ENCODE measurements around the gene VPS37D.
A peak's percentile ranks its signal among the peaks of the same experiment; 100 is the strongest.
"Not testable (repeated sequence)": the region's sequence is repeated elsewhere in the genome, so short reads cannot be mapped to it uniquely, and the experiment has no call there.

Gene VPS37D

DNA sequence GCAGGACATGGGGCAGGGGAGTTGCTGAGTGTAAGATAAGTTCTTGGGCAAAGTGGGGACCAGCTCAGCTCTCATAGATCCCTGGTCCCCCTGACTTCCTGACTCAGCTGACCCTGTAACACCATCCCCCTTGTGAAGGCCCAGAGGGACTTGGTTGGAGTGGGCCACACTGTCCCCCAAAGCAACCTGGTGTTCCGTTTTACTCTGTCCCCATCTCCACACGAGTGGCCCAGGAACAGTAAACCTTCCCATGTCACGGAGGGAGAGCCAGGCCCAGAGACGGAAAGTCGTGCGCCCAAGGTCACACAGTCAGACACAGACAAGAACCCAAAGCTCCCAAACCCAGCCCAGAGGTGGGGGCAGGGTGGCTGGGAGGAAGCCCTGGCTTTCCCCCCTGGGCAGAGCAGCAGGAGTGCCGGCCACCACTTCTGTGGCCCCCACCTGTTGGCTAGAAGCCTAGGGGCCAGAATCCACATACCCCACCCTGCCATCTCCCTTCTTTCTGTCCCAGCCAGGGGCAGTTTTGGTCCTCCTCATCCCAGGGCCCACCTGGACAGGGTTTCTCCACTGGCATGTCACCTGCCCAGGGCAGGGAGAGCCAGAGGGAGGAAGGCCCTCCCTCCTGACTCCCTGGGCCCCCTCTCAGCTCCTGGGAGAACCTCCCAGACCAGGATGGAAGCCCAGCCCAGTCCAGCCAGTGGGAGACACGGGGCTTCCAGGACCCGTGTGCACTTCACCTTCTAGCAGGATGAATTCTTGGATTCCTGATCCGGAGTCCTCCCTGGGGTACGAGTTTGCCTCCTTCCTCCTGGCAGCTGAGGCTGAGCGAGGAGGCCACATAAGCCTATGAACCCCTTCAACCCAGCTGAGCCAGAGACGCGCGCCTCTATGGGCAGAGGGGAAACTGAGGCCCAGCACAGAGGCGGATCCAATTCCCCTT lies 20.6 kb upstream of the VPS37D start:
- no peak for DNase-seq

DNA sequence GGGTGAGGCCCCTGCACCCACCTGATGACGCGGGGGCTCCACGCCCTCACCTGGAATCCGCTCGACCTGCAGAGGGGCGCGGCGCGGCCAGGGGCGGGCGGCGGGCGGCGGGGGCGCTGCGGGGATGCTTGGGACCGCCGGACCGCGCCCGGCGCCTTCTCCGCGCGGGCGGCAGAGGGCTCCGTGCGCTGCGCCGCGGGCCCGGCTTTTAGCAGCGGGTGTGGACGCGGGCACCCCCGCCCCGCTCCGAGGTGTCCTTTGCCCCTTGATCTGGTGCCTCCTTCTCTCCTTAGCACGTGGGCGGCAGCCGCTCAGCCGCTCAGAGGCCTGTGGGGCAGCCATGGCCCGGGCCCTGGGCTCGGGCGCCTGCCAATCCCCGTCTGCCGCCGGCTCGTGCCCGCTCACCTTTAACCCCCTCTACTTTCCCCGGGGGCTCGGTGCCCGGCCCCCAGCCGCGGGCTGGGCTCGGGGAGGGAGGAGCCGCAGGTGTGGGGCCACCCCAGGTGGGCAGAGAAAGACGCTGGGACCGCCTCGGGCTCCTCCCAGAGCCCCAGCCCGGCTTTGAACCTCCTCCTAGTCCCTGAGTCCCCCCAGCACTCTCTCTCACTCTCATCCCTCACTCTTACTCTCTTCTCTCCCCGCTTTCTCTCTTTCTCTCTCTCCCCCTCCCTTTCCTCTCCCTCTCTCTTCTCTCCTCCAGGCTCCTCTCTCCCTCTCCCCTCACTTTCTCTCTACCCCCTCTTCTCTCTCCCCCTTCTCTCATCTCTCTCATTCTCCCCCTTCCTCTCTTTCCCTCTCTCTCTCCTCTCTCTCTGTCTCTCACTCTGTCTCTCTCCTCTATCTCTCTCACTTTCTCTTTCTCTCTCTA lies 19.7 kb upstream of the VPS37D start:
- peak; percentile 31 for DNase-seq

DNA sequence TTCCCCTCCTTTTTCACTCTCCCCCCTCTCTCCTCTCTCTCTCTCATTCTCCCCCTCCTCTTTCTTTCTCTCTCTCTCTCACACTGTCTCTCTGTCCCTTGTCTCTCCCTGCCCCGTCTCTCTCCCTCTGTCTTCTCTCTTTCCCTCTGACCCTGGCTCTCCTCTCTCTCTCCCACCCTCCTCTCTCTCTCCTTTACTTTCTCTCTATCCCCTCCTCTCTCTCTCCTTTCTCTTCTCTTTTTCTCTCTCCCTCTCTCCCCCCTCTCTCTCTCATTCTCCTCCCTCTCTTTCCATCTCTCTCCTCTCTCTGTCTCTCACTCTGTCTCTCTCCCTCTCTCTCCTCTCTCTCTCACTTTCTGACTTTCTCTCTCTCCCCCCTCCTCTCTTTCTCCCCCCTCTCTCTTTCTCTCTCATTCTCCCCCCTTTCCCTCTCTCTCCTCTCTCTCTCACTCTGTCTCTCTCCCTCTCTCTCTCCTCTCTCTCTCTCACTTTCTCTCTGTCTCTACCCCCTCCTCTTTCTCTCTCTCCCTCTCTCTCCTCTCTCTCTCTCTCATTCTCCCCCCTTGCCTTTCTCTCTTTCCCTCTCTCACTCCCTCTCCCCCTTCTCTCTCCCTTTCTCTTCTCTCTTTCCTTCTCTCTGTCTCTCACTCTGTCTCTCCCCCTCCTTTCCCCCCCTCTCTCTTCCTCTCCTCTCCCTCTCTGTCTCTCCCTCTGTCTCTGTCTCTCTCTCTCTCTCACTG lies 18.9 kb upstream of the VPS37D start:
- no peak for DNase-seq

DNA sequence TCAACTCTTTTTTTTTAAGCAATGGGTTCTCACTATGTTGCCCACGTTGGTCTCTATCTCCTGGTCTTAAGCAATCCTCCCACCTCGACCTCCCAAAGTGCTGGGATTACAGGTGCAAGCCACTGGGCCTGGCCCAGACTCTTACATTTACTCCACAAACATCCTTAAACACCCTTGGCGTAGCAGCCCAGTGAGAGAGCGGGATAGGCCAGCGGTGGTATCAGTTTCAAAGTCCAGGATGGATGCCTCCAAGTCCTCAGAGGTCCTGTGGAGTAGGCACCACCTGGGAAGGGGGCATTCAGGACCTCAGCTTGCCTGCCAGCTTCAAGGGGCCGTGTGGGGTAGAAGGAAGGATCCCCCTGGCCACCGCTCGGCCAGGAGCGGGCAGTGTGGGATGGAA lies 18.1 kb upstream of the VPS37D start:
- DNase-seq: no peak

DNA sequence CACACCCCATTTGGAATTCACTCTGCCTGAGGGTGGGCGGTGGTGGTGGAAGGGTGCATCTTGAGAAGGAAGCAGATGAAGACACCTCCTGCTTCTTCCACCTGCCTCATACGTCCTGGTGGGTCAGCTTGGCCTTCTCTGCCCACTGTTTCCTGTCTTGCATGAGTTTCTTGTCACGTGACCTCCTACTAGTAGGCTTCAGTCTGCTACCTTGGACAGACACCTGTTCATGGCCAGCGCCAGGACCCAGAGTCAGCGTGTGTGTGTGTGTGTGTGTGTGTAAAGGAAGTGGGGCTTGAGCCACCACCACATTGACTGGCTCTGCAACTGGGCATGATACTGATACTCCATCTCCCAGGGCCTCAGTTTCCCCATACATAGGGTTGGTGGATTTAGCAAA lies 17.1 kb upstream of the VPS37D start:
- no peak for DNase-seq

DNA sequence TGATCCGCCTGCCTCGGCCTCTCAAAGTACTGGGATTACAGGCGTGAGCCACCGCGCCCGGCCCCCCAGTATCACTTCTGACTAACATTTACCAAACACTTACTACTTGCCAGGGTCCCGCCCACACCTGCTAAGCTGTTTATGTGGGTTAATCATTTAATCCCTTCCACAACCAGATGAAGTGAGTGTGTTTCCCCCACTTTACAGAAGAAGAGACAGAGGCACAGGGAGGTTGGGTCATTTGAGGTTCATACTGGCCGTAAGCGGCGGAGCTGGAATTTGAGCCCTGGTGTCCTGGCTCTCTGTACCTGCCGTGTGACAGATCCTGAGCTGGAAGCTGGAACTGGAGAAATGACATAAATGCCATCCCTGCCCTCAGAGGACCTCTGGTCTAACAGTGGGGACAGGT lies 15.1 kb upstream of the VPS37D start:
- DNase-seq: no peak

DNA sequence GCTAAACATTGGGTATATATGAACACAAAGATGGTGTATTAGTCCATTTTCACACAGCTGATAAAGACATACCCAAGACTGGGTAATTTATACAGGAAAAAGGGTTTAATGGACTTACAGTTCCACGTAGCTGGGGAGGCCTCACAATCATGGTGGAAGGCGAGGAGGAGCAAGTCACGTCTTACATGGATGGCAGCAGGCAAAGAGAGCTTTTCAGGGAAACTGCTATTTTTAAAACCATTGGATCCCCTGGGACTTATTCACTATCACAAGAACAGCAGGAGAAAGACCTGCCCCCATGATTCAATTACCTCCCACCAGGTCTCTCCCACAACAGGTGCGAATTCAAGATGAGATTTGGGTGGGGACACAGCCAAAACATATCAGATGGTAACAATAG lies 12.3 kb upstream of the VPS37D start:
- not testable (repeated sequence) for DNase-seq

DNA sequence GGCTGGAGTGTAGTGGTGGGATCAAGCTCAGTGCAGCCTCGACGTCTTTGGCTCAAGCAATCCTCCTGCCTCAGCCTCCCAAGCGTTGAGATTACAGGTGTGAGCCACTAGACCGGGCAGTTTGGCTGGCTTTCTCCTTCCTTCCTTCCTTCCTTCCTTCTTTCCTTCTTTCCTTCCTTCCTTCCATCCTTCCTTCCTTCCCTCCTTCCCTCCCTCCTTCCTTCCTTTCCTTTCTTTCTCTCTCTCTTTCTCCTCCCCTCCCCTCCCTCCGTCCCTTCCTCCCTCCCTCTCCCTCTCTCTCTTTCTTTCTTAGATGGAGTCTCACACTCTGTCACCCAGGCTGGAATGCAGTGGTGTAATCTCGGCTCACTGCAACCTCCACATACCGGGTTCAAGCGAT lies 7.6 kb upstream of the VPS37D start:
- DNase-seq: no peak

DNA sequence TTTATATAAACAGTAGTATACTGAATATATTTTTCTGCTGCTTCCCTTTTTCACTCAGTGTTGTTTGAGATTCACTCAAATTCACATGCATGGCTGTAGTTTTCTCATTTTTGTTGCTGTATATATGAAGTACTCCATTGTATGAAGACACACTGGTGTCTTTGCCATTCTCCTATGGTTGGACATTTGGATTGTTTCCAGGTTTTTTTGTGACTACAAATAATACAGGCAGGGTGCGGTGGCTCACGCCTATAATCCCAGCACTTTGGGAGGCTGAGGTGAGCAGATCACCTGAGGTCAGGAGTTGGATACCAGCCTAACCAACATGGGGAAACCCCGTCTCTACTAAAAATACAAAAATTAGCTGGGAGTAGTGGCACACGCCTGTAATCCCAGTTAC lies 7.0 kb upstream of the VPS37D start:
- not testable (repeated sequence) for DNase-seq

DNA sequence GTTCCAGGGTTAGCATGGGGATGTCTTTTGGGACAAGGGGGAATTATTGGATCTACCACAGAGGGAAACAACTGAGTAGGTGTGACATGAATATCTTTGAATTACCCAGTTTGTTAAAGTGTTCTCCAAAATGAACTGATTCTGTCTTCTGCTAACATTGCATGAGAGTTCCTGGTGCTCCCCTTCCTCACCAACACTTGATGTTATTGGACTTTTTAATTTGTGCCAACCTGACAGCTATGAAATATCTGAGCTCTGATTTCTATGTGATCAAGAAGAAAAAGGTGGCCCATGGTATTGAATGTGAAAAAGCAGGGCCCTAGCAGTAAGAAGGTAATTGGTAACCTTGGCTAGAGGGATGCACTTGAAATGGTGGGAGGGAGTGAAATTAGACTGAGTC lies 4.6 kb upstream of the VPS37D start:
- no peak for DNase-seq

DNA sequence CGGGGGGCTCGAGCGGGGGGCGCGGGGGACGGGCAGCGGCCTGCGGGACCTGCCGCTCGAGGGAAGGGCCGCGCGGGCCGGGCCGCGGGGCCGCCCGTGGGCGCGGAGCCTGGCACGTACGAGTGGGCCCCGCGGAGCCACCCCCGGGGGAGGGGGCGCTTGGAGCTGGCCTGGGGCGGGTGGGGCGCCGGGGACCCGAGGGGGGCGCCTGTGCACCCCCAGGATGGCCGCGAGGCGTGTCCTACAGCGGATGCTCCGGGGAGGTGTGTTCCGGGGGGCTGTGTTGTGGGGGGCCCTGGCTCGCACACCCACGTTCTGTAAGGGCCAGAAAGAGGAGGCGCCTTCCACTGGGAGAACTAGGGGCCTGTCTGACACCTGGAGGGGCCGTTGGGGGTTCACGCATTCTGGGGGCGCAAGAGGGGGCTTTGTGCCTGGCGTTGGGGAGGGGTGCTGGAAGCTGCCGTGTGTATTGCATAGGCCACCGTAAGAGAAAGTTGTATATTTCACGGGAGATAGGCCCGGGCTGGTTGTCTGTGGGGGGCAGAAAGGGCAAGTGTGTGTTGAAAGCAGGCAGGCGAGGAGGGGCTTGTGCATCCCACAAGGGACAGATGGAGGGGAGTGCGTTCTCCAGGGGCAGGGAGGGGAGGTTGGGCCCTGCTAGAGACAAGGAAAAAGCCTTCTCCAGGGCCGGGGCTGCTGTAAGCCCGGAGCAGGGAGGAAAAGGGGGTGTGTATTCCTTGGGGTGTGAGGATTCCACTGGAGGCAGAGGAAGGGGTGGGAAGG lies 663 bp downstream of the VPS37D start:
- no peak for DNase-seq

DNA sequence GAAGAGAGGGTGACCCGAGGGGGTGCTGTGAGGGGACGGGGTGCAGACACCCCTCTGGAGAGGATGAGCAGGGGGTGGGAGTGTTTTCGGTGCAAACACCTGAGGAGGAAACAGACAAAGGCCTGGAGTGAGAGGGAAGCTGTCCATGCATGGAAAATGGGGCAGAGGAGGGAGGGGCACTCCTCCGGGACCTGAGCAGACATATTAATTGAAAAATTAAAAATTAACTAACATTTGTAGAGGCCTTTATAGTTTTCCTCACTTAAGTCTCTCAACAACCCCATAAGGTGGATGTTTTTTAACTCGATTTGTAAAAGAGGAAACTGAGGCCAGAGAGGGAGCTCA lies 1.2 kb downstream of the VPS37D start:
- no peak for DNase-seq

DNA sequence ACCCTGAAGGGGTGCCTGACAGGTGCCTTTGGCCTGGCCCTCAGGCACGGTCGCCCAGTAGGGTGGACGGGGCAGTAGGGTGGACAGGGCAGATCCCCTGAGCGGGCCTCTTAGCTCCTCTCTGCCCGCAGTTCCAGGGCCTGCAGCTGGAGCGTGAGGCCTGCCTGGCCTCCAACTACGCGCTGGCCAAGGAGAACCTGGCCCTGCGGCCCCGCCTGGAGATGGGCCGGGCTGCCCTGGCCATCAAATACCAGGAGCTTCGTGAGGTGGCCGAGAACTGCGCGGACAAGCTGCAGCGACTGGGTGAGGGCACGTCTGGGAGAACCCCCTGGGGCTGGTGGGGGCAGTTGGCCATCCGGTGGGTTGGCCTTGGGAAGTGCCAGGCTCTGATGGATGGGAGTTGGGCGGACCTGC lies 1.7 kb downstream of the VPS37D start:
- no peak for DNase-seq

DNA sequence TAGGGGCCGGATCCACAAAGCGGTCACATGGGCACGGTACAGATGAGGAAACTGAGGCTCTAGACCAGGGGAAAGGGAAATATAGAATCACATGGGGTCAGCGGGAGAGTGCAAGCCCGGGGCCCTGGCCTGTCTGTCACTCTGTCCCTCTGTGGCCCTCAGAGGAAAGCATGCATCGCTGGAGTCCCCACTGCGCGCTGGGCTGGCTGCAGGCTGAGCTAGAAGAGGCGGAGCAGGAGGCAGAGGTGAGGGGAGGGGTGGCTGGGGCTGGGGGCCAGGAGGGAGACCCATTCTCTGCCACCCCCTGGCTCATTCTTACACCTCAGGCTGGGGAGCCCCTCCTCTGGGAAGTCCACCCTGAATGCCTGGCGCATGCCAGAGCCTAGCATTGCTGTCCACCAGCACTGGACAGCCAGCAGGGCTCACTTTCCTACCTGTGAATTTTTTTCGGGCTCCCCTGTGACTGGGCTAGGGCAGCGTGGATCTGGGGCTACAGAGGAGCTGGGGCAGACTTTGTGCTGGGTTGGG lies 2.3 kb downstream of the VPS37D start:
- DNase-seq: no peak

DNA sequence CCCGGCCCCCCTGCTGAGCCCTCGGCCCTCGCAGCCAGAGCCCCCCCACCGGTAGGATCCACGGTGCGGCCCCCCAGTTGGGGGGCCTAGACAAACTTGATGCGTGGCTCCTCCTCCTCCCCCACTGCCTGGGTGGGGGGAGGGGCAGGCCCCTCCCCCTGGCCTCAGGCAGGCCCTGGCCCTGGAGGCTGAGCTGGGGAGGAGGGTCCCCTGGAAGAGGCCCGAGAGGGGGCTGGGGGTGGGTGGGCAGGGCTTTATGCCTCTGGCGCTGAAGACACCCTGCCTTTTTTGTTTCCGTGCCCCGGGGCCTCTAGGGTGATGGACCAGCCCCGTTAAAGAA lies 3.7 kb downstream of the VPS37D start:
- no peak for DNase-seq

DNA sequence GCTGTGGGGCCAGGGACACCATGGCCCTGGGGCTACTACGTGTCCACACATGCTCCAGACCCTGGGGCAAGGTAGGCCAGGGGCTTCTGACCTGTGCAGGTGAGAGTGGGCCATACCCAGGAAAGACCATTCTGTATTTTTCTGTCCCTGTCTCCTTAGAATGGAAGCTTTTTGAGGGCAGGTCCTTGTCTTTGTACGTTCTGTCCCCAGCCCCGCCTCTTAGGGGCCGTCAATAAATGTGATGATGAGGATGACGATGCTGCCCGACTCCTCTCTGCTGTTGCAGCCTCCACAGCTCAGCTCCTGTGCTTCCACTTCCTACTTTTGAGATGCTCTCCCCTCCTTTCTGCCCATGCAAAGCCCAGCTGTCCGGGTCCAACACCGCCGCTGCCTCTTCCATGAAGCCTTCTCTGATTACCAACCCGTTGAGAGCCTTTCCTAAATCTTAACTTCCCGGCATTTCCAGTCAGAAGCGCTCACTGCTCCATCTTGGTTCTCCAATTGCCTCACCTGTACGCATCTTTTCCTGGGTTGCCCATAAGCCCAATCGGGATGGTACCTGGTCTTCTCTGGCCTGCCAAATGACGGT lies 4.3 kb downstream of the VPS37D start:
- no peak for DNase-seq

DNA sequence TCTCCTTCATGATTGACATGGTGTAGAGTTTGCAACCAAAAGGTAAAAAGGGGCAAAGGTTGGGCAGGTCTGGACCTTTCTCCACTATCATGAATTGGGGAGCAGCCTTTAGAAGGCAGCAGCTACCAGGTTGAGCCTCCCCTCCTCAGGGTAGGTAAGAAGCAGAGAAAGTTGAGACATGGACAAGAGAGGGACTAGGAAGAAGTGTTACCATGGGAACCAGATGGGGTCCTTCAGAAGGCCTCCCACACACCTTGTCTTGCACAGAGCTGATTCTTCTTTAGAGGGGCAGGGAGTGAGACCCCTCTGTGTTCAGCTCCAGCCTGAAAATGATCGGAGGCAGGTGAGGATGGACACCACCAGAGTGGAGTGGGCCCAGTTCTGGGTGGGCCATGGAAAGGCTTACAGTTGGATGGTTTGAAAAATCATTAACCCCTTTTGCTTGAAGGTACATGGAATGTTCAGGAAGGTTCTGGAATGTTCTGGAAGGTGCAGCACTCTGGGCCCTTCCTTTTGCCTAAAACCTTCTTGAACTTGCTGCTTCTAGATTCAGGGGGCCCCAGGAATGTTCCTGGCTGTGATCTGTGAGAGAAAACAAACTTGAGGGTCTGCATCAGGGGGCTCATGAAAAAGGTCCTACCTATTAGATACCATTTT lies 7.0 kb downstream of the VPS37D start:
- no peak for DNase-seq

DNA sequence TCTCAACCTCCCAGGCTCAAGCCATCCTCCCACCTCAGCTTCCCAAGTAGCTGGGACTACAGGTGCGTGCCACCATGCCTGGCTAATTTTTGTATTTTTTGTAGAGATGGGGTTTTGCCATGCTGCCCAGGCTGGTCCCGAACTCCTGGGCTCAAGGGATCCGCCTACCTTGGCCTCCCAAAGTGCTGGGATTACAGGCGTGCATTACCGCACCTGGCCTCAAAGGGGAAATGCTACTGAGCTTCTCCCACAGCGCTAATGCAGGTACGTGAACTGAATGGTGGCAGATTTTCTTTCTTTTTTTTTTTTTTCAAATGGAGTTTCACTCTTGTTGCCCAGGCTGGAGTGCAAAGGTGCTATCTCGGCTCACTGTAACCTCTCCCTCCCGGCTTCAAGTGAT lies 8.4 kb downstream of the VPS37D start:
- not testable (repeated sequence) for DNase-seq

DNA sequence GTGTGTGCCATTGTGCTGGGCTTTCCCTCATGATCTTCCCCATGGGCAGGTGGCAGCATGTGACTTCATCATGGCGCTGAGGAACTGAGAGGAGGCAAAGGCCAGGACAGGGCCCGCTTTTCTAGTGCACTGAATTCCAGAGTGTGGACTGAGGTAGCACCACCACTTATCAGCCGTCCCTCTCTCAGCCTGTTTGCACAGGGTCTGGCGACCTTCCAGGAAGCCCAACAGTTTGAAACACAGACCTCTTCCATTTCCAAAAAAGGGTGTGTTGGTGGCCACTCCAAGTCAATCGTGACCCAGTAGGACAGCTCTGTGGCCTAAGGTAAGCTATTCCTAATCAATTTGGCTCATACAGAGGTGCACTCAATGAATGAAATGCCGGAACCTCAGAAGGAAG lies 11.2 kb downstream of the VPS37D start:
- no peak for DNase-seq

DNA sequence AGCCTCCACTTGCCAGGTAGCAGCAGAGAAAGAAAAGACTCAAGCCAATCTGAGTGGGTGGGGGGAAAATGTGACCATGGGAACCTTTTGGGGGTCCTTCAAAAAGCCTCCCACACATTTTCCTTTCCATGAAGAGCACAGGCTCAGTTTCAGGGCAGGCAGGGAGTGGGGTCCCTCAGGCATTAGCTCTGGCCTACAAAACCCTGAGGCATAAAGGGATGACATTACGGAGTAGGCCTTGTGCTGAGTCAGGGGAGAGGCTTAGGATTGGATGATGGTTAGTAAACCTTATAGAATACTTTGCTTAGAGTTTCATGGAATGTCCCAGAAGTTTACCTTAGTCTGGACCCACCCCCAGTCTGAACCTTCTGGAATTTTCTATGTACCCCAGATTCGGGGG lies 12.1 kb downstream of the VPS37D start:
- DNase-seq: no peak

DNA sequence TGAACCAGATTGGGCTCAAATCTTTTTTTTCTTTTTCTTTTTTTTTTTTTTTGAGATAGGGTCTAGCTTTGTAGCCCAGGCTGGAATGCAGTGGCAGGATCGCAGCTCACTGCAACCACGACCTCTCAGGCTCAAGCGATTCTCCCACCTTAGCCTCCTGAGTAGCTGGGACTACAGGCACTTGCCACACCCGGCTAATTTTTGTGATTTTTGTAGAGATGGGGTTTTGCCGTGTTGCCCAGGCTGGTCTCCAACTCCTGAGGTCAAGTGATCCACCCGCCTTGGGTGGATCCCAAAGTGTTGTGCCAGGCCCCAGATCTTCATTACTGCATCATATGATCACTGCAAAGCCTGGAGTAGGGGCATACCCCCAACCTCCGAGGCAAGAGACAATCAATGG lies 12.9 kb downstream of the VPS37D start:
- DNase-seq: no peak

Measured in CD4-positive, alpha-beta T cell treated with Interleukin-17A for 1 hour (primary cell).